ENCODE results near the gene NUBP2. TPM values are rescaled to one million over a fixed set of nuclear protein-coding genes. Genes with fewer than 3 reads are reported as not detected.

Gene NUBP2
- total and polyA plus RNA-seq, 10 of the 15 experiments (the other 5 are each of a cell fraction or from before 2014, with no cell fraction given): 1.9 to 129 (median 51.7) TPM

GRCh38 chr16:1752853-1753252, 29.9 kb upstream of the NUBP2 start:
- ATAC-seq: no peak
- no peak for TF ChIP-seq ETV6 (conservative IDR thresholded peaks at IDR 0.05 in 1 of 2, IDR thresholded peaks at IDR 0.05 in 1 of 2; ENCODE audit: borderline replicate concordance in 1 of 2, low read depth in 1 of 2)
- TF ChIP-seq SMAD1 (IDR thresholded peaks at IDR 0.05; ENCODE audit: low read depth, partially characterized antibody): no peak
- no peak for TF ChIP-seq JUND (IDR thresholded peaks at IDR 0.05; ENCODE audit: low read depth, low read length)
- no peak for TF ChIP-seq NKRF (conservative IDR thresholded peaks at IDR 0.05)
- TF ChIP-seq RBBP5 (conservative IDR thresholded peaks at IDR 0.05): no peak
- no peak for TF ChIP-seq TCF3 (IDR thresholded peaks at IDR 0.05; ENCODE audit: borderline replicate concordance, insufficient read depth, low read depth, low read length)
- TF ChIP-seq NFYB (IDR thresholded peaks at IDR 0.05; ENCODE audit: insufficient read depth, low read depth, low read length): no peak
- no peak for TF ChIP-seq SUZ12 (IDR thresholded peaks at IDR 0.05; ENCODE audit: unreplicated experiment)
- no peak for TF ChIP-seq CBX3 (IDR thresholded peaks at IDR 0.05; ENCODE audit: borderline replicate concordance, low read depth)
- TF ChIP-seq, protein P1, sequence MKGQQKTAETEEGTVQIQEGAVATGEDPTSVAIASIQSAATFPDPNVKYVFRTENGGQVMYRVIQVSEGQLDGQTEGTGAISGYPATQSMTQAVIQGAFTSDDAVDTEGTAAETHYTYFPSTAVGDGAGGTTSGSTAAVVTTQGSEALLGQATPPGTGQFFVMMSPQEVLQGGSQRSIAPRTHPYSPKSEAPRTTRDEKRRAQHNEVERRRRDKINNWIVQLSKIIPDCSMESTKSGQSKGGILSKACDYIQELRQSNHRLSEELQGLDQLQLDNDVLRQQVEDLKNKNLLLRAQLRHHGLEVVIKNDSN (IDR thresholded peaks at IDR 0.05; ENCODE audit: borderline replicate concordance, extremely low read length, insufficient read depth, low read depth, low read length): no peak
- TF ChIP-seq SKIL (IDR thresholded peaks at IDR 0.05; ENCODE audit: low read depth, poor library complexity, severe bottlenecking): no peak
- no peak for TF ChIP-seq NR2C1 (IDR thresholded peaks at IDR 0.05)
- no peak for TF ChIP-seq PAX5 (IDR thresholded peaks at IDR 0.05; ENCODE audit: borderline replicate concordance, low read depth, low read length)
- no peak for TF ChIP-seq RAD21 (IDR thresholded peaks at IDR 0.05; ENCODE audit: insufficient read depth, low read depth, low read length)
- TF ChIP-seq SMARCA5 (IDR thresholded peaks at IDR 0.05): no peak
- TF ChIP-seq, protein P2, sequence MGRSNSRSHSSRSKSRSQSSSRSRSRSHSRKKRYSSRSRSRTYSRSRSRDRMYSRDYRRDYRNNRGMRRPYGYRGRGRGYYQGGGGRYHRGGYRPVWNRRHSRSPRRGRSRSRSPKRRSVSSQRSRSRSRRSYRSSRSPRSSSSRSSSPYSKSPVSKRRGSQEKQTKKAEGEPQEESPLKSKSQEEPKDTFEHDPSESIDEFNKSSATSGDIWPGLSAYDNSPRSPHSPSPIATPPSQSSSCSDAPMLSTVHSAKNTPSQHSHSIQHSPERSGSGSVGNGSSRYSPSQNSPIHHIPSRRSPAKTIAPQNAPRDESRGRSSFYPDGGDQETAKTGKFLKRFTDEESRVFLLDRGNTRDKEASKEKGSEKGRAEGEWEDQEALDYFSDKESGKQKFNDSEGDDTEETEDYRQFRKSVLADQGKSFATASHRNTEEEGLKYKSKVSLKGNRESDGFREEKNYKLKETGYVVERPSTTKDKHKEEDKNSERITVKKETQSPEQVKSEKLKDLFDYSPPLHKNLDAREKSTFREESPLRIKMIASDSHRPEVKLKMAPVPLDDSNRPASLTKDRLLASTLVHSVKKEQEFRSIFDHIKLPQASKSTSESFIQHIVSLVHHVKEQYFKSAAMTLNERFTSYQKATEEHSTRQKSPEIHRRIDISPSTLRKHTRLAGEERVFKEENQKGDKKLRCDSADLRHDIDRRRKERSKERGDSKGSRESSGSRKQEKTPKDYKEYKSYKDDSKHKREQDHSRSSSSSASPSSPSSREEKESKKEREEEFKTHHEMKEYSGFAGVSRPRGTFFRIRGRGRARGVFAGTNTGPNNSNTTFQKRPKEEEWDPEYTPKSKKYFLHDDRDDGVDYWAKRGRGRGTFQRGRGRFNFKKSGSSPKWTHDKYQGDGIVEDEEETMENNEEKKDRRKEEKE (IDR thresholded peaks at IDR 0.05): no peak
- SMC1A ChIA-PET (ENCODE audit: uncharacterized antibody, unreplicated experiment): no interaction called here

More at GRCh38 chr16:1752853-1753252, 29.9 kb upstream of the NUBP2 start:
- H3K9ac ChIP-seq (ENCODE audit: control insufficient read depth, insufficient read depth, low read length): no peak overlapping the region
- ChIA-PET POLR2A (interaction anchor here (0.7 kb wide), 1 partner anchor 342 kb away, joined by 4 read pairs; no protein-coding TSS in a partner anchor), CTCF (no interaction called here), RAD21 (ENCODE audit: unreplicated experiment) (no interaction called here)
- WGBS (ENCODE audit: insufficient coverage, insufficient replicate concordance, low lambda C conversion rate, missing lambda C conversion rate): 98% methylated on average over 14 of the region's 14 CpGs
- no peaks in the 10 kb centered on the region for H3K79me2 ChIP-seq (ENCODE audit: control insufficient read depth, insufficient read depth, low read length)
- H3K27ac ChIP-seq (ENCODE audit: control insufficient read depth, insufficient read depth): no peak overlapping the region
- H3K4me2 ChIP-seq (ENCODE audit: control insufficient read depth, insufficient read depth): no peak overlapping the region
- FAIRE-seq (no peak), DNase-seq (ENCODE audit: low read depth, low spot score) (no peak)
- H2AFZ ChIP-seq (ENCODE audit: control insufficient read depth, low read depth, low read length): no peak overlapping the region
- peaks cover 7% of the 10 kb centered on the region in 2 experiments for H3K36me3 ChIP-seq (ENCODE audit: control insufficient read depth in 2 of 2, insufficient read depth in 2 of 2, low read length in 1 of 2)
- in situ Hi-C loops (cut with MboI): no loop called here
- no TSS peak for BruUV-seq (replicated peaks)
- intact Hi-C loops (cut with micrococcal nuclease; ENCODE audit: unreplicated experiment): no loop called here
- no peaks in the 10 kb centered on the region for H3K9me3 ChIP-seq (replicated peaks; ENCODE audit: control insufficient read depth, insufficient read depth, low read length)
- no peaks in the 10 kb centered on the region for H4K20me1 ChIP-seq (ENCODE audit: control insufficient read depth, insufficient read depth)
- H3K4me3 ChIP-seq: no peak overlapping the region
- no peaks in the 10 kb centered on the region for H3K27me3 ChIP-seq (replicated peaks in 1 of 2; ENCODE audit: control insufficient read depth in 2 of 2, insufficient read depth in 2 of 2, low read length in 1 of 2)
- H3K4me1 ChIP-seq (ENCODE audit: control insufficient read depth, insufficient read depth, low read length): no peaks in the 10 kb centered on the region
